DND-41 (cell line): ENCODE measurements around the gene CEP112.

Experiments
- ATAC-seq: fragments of 200-7000 bp; cut with Tn5 transposase; 3 replicates; pipeline ENCODE4 v1.9.1; 2021; ENCODE audit warnings: low read depth; ENCODE audit not compliant: insufficient read depth
- DNase-seq: peaks from one replicate; pipeline ENCODE4 v3.0.0-alpha.2; 2020
- H2AFZ ChIP-seq: 2 replicates; pipeline ENCODE4 v1.6.0; 2012; ENCODE audit warnings: low read depth, low read length
- H3K27ac ChIP-seq: 2 replicates; pipeline ENCODE4 v1.5.1; 2012; ENCODE audit warnings: low read length, inconsistent platforms
- H3K27me3 ChIP-seq: fragments of 200-600 bp; sonication (generic); 2 replicates; pipeline ENCODE4 v1.6.0; 2012; ENCODE audit warnings: low read length, mild to moderate bottlenecking, inconsistent platforms; ENCODE audit not compliant: insufficient read depth, poor library complexity
- H3K36me3 ChIP-seq: 2 replicates; pipeline ENCODE4 v1.5.1; 2012; ENCODE audit warnings: low read length, inconsistent platforms; ENCODE audit not compliant: insufficient read depth
- H3K4me1 ChIP-seq: 2 replicates; pipeline ENCODE4 v1.5.1; 2012; ENCODE audit warnings: mild to moderate bottlenecking, low read length; ENCODE audit not compliant: insufficient read depth
- H3K4me2 ChIP-seq: 2 replicates; pipeline ENCODE4 v1.6.0; 2012; ENCODE audit warnings: mild to moderate bottlenecking, moderate library complexity, low read length, inconsistent platforms; ENCODE audit not compliant: insufficient read depth
- H3K4me3 ChIP-seq, 2 experiments: fragments of 200-600 bp in 1 of 2; shearing (Covaris generic) in 1 of 2; 2 replicates each; pipeline ENCODE4 v1.5.1; 2012 to 2016; ENCODE audit warnings: inconsistent platforms in 2 of 2, low read length in 2 of 2, mild to moderate bottlenecking in 2 of 2, low read depth in 1 of 2, moderate library complexity in 1 of 2
- H3K79me2 ChIP-seq: 2 replicates; pipeline ENCODE4 v1.6.0; 2012; ENCODE audit warnings: low read length, inconsistent platforms; ENCODE audit not compliant: insufficient read depth
- H3K9ac ChIP-seq: 2 replicates; pipeline ENCODE4 v1.6.0; 2012; ENCODE audit warnings: low read depth, mild to moderate bottlenecking, inconsistent platforms, low read length, moderate library complexity
- H3K9me3 ChIP-seq: 2 replicates; pipeline ENCODE4 v1.5.1; 2012; ENCODE audit warnings: low read length, moderate library complexity, mild to moderate bottlenecking, inconsistent platforms; ENCODE audit not compliant: insufficient read depth, severe bottlenecking
- H4K20me1 ChIP-seq: 2 replicates; pipeline ENCODE4 v1.6.0; 2012; ENCODE audit warnings: low read length; ENCODE audit not compliant: insufficient read depth
- CTCF ChIP-seq: IDR thresholded peaks from 2 replicates; pipeline ENCODE4 v1.5.1; 2012; ENCODE audit warnings: borderline replicate concordance, low read length, moderate library complexity, mild to moderate bottlenecking; ENCODE audit not compliant: poor library complexity, severe bottlenecking; ENCODE audit errors: extremely low read depth
- EZH2 ChIP-seq: IDR thresholded peaks from 3 replicates; pipeline ENCODE4 v1.6.1; 2012; ENCODE audit warnings: borderline replicate concordance, low read depth, mild to moderate bottlenecking, moderate library complexity, low read length, inconsistent platforms; ENCODE audit not compliant: severe bottlenecking

The CEP112 gene

DNA sequence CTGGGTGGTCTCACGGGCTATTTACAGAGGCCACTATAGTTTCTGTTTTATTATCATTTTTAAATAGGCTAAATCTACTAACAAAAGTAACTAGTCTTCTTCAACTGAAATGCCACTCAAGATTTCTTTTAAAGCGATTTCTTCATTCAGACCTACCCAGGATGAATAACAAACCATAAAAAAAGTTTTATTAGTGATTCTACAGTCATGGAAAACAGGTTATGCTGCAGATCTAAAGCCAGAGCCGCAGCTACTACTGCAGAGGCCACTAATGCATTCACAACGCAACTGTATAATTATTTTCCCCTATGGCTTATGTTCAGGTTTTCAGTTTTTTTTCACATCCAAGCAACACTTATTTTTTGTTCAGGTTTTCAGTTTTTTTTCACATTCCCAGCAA is 494.3 kb downstream of the CEP112 start:
- no peaks in the 10 kb centered on the region for H4K20me1 ChIP-seq
- no peaks in the 10 kb centered on the region for H3K36me3 ChIP-seq
- no peak for TF ChIP-seq EZH2
- no peak for TF ChIP-seq CTCF
- H2AFZ ChIP-seq: no peak overlapping the region
- DNase-seq: no peak
- no peaks in the 10 kb centered on the region for H3K79me2 ChIP-seq
- H3K27me3 ChIP-seq: no peaks in the 10 kb centered on the region
- H3K9me3 ChIP-seq: no peaks in the 10 kb centered on the region
- no peaks in the 10 kb centered on the region for H3K4me1 ChIP-seq
- no peak overlapping the region for H3K27ac ChIP-seq
- H3K4me3 ChIP-seq: no peak overlapping the region
- ATAC-seq: no peak
- H3K4me2 ChIP-seq: no peak overlapping the region
- no peak overlapping the region for H3K9ac ChIP-seq

- Histone ChIP-seq H3K9me3 (no peaks in the 10 kb centered on the region), H2AFZ (no peak overlapping the region), H3K4me2 (no peak overlapping the region), H3K27ac (no peak overlapping the region), H3K4me1 (no peaks in the 10 kb centered on the region), H4K20me1 (no peaks in the 10 kb centered on the region), H3K9ac (no peak overlapping the region), H3K27me3 (no peaks in the 10 kb centered on the region), H3K79me2 (no peaks in the 10 kb centered on the region), H3K4me3 (no peak overlapping the region), H3K36me3 (no peaks in the 10 kb centered on the region)
- TF ChIP-seq CTCF (no peak), EZH2 (no peak)
- no peak for DNase-seq
- no peak for ATAC-seq
Measured at GRCh38 chr17:65696739-65697394, 495.1 kb downstream of the CEP112 start.

DNA sequence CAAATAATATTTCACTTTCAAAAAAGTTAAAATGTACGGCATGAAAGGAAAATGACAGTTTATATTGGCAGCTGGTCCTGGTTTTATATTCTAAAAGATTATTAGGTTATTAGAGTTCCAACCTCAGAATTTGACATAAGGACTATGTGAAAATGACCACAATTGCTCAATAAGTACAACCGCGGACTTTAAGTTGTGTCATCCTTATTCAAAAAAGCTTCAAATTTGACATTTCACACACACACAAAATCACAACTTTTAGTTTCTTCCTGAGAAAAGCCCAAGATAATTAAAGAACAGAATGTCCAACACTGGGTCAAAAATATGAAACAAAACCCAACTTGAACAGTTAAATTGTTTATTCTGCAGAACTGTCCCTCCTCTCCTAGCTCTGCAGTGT is 497.3 kb downstream of the CEP112 start:
- H4K20me1 ChIP-seq: no peaks in the 10 kb centered on the region
- no peak overlapping the region for H3K27ac ChIP-seq
- no peak overlapping the region for H3K4me3 ChIP-seq
- H3K9me3 ChIP-seq: no peaks in the 10 kb centered on the region
- peaks cover 9% of the 10 kb centered on the region for H3K4me1 ChIP-seq
- no peaks in the 10 kb centered on the region for H3K79me2 ChIP-seq
- H3K4me2 ChIP-seq: no peak overlapping the region
- H2AFZ ChIP-seq: no peak overlapping the region
- no peak for ATAC-seq
- no peak for TF ChIP-seq CTCF
- TF ChIP-seq EZH2: no peak
- H3K27me3 ChIP-seq: no peaks in the 10 kb centered on the region
- DNase-seq: no peak
- H3K9ac ChIP-seq: no peak overlapping the region
- H3K36me3 ChIP-seq: no peaks in the 10 kb centered on the region
